Activated CD4-positive, alpha-beta T cell treated with anti-CD3 and anti-CD28 coated beads for 36 hours (primary cell): Measurements from ENCODE around the gene PCDHGA12. TPM values are rescaled to one million over a fixed set of nuclear protein-coding genes. Genes with fewer than 3 reads are reported as not detected.
"Not testable (repeated sequence)": the region's sequence is repeated elsewhere in the genome, so short reads cannot be mapped to it uniquely, and the experiment has no call there.

Experiments used
- ATAC-seq: fragments of 200-7000 bp; cut with Tn5 transposase; one replicate; pipeline ENCODE4 v1.10.0; 2021; ENCODE audit warnings: mild to moderate bottlenecking, moderate library complexity
- CTCF ChIA-PET: fragments of 350-600 bp; sonication (Branson Sonifier 250); formaldehyde crosslinking; loops from one replicate; lab custom pipeline; 2021; ENCODE audit warnings: antibody characterized with exemption; lab: Charles Lee
- POLR2A ChIA-PET: fragments of 350-600 bp; sonication (Branson Sonifier 250); formaldehyde crosslinking; loops from one replicate; lab custom pipeline; 2021; ENCODE audit warnings: antibody characterized with exemption, inconsistent platforms; lab: Charles Lee
- DNase-seq: peaks from one replicate; pipeline ENCODE4 v3.0.0-alpha.2; 2020
- H3K27ac Mint-ChIP-seq: one replicate; pipeline ENCODE4 v1.8.0; 2021; ENCODE audit warnings: mixed read lengths
- H3K27me3 Mint-ChIP-seq: one replicate; pipeline ENCODE4 v1.8.0; 2021; ENCODE audit warnings: mixed read lengths
- H3K36me3 Mint-ChIP-seq: one replicate; pipeline ENCODE4 v1.8.0; 2021; ENCODE audit warnings: low read depth, mixed read lengths
- H3K4me1 Mint-ChIP-seq: one replicate; pipeline ENCODE4 v1.8.0; 2021; ENCODE audit warnings: mixed read lengths
- H3K4me3 Mint-ChIP-seq: one replicate; pipeline ENCODE4 v1.8.0; 2021; ENCODE audit warnings: mild to moderate bottlenecking, moderate library complexity, mixed read lengths
- H3K9me3 Mint-ChIP-seq: one replicate; pipeline ENCODE4 v1.8.0; 2021; ENCODE audit warnings: low read depth, mixed read lengths
- intact Hi-C, 2 experiments: fragments of 100-400 bp; cut with DNase I in 1 of 2; cut with micrococcal nuclease in 1 of 2; formaldehyde crosslinking; loops; one replicate each; pipeline versions ENCODE4 v1.14.2 to v1.15.1; 2022 to 2024; cut with DNase I, micrococcal nuclease
- total RNA-seq, 2 experiments: library from RNA; stranded (reverse); gene quantifications; one replicate each; pipeline ENCODE4 v1.2.3, GENCODE V29; 2021

Gene PCDHGA12
- total RNA-seq, 2 experiments from 2014 or later: 0.07 to 0.09 TPM

DNA sequence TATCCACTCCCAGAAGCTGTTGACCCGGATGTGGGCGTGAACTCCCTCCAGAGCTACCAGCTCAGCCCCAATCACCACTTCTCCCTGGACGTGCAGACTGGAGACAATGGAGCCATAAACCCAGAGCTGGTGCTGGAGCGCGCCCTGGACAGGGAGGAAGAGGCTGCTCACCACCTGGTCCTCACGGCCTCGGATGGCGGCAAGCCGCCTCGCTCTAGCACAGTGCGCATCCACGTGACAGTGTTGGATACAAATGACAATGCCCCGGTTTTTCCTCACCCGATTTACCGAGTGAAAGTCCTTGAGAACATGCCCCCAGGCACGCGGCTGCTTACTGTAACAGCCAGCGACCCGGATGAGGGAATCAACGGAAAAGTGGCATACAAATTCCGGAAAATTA, 37.0 kb upstream of the PCDHGA12 start:
- no peak for DNase-seq
- CTCF ChIA-PET: interaction anchor here (0.7 to 1.3 kb wide), 2 partner anchors 55 to 476 kb away, joined by 3 to 4 read pairs; partner anchors contain the start of gene PCDHGA2
- Mint-ChIP-seq H3K4me1 (no peaks in the 10 kb centered on the region), H3K4me3 (no peak overlapping the region), H3K36me3 (peaks cover 27% of the 10 kb centered on the region), H3K27me3 (peaks cover 58% of the 10 kb centered on the region), H3K9me3 (peaks cover 36% of the 10 kb centered on the region), H3K27ac (no peak overlapping the region)
- intact Hi-C loops: no loop called here
- no peak for ATAC-seq
- POLR2A ChIA-PET: no interaction called here

DNA sequence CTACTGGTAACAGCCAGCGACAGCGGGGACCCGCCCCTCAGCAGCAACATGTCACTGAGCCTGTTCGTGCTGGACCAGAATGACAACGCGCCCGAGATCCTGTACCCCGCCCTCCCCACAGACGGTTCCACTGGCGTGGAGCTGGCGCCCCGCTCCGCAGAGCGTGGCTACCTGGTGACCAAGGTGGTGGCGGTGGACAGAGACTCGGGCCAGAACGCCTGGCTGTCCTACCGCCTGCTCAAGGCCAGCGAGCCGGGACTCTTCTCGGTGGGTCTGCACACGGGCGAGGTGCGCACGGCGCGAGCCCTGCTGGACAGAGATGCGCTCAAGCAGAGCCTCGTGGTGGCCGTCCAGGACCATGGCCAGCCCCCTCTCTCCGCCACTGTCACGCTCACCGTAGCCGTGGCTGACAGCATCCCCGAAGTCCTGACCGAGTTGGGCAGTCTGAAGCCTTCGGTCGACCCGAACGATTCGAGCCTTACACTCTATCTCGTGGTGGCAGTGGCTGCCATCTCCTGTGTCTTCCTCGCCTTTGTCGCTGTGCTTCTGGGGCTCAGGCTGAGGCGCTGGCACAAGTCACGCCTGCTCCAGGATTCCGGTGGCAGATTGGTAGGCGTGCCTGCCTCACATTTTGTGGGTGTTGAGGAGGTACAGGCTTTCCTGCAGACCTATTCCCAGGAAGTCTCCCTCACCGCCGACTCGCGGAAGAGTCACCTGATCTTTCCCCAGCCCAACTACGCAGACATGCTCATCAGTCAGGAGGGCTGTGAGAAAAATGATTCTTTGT, 35.7 kb upstream of the PCDHGA12 start:
- POLR2A ChIA-PET, ATAC-seq, H3K4me1 Mint-ChIP-seq, intact Hi-C loops, DNase-seq, H3K27ac Mint-ChIP-seq, H3K4me3 Mint-ChIP-seq: not testable (repeated sequence)
- Mint-ChIP-seq H3K9me3 (peaks cover 27% of the 10 kb centered on the region), H3K36me3 (peaks cover 28% of the 10 kb centered on the region), H3K27me3 (peaks cover 57% of the 10 kb centered on the region)
- CTCF ChIA-PET: interaction anchor here (1.2 to 1.5 kb wide), 2 partner anchors 163 to 169 kb away, joined by 3 to 5 read pairs; no protein-coding TSS in a partner anchor

- intact Hi-C loops, H3K27ac Mint-ChIP-seq, H3K4me1 Mint-ChIP-seq, POLR2A ChIA-PET: not testable (repeated sequence)
- peaks cover 53% of the 10 kb centered on the region for H3K27me3 Mint-ChIP-seq
- peak within 1 kb of the TSS; percentile 52 for H3K4me3 Mint-ChIP-seq
- H3K36me3 Mint-ChIP-seq: peaks cover 25% of the 10 kb centered on the region
- CTCF ChIA-PET: interaction anchor here (0.6 to 2.6 kb wide), 18 partner anchors 9 to 244 kb away, joined by 3 to 14 read pairs (median 4); partner anchors contain the start of genes PCDHGA10, PCDHGA11, PCDHGA12 and PCDHGB6
- peak; percentile 67 for DNase-seq
- ATAC-seq: peak; percentile 84
- H3K9me3 Mint-ChIP-seq: peaks cover 17% of the 10 kb centered on the region
Measured at GRCh38 chr5:141397756-141398551, 32.4 kb upstream of the PCDHGA12 start, which contains the start of gene PCDHGB5. TSS of gene PCDHGB5 (plus strand) at chr5:141397947. CDS start at chr5:141398128, 181 bp downstream.

DNA sequence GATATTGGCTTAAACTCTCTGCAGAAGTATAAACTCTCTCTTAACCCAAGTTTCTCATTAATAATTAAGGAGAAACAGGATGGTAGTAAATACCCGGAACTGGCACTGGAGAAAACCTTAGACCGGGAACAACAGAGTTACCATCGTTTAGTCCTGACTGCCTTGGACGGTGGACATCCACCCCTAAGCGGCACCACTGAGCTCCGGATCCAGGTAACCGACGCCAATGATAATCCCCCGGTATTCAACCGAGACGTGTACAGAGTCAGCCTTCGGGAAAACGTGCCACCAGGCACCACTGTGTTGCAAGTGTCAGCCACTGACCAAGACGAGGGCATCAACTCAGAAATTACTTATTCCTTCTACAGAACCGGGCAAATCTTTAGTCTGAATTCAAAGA, 31.7 kb upstream of the PCDHGA12 start:
- intact Hi-C loops: no loop called here
- Mint-ChIP-seq H3K36me3 (peaks cover 21% of the 10 kb centered on the region), H3K4me3 (no peak overlapping the region), H3K4me1 (no peaks in the 10 kb centered on the region), H3K27ac (no peak overlapping the region), H3K9me3 (peaks cover 13% of the 10 kb centered on the region), H3K27me3 (peaks cover 54% of the 10 kb centered on the region)
- no peak for DNase-seq
- ATAC-seq: no peak
- POLR2A ChIA-PET: no interaction called here
- CTCF ChIA-PET: interaction anchor here (0.7 to 2.3 kb wide), 5 partner anchors 23 to 243 kb away, joined by 3 to 12 read pairs (median 5); partner anchors contain the start of gene PCDHGA11

GRCh38 chr5:141399555-141400258, 30.6 kb upstream of the PCDHGA12 start:
- DNase-seq: no peak
- CTCF ChIA-PET: interaction anchor here (0.7 to 2.3 kb wide), 6 partner anchors 9 to 158 kb away, joined by 3 to 8 read pairs (median 3); partner anchors contain the start of gene TAF7
- Mint-ChIP-seq H3K4me3 (no peak overlapping the region), H3K36me3 (peaks cover 17% of the 10 kb centered on the region), H3K27ac (no peak overlapping the region), H3K4me1 (no peaks in the 10 kb centered on the region), H3K27me3 (peaks cover 56% of the 10 kb centered on the region), H3K9me3 (peaks cover 6% of the 10 kb centered on the region)
- POLR2A ChIA-PET: no interaction called here
- intact Hi-C loops: loop anchor here in 1 of 2 experiments (10.0 kb wide), 1 partner anchor 525 kb away; the partner anchor contains the start of gene PCDHA12
- no peak for ATAC-seq

GRCh38 chr5:141402553-141403243, 27.6 kb upstream of the PCDHGA12 start, which contains the start of gene PCDHGA9:
TSS of gene PCDHGA9 (plus strand) at chr5:141402778. CDS start at chr5:141402953, 175 bp downstream.
- H3K27me3 Mint-ChIP-seq: peaks cover 56% of the 10 kb centered on the region
- POLR2A ChIA-PET: no interaction called here
- H3K9me3 Mint-ChIP-seq: peaks cover 10% of the 10 kb centered on the region
- ATAC-seq (no peak), DNase-seq (peak; percentile 46)
- intact Hi-C loops: loop anchor here in 1 of 2 experiments (10.0 kb wide), 1 partner anchor 528 kb away; the partner anchor contains the start of gene PCDHA12
- CTCF ChIA-PET: interaction anchor here (0.6 to 1.5 kb wide), 12 partner anchors 10 to 956 kb away, joined by 3 to 15 read pairs (median 4); partner anchors contain the start of genes PCDHGA10, PCDHGA11 and PCDHGB7
- H3K4me1 Mint-ChIP-seq: no peaks in the 10 kb centered on the region
- no peak within 1 kb of the TSS for H3K27ac Mint-ChIP-seq
- H3K4me3 Mint-ChIP-seq: no peak within 1 kb of the TSS
- peaks cover 11% of the 10 kb centered on the region for H3K36me3 Mint-ChIP-seq

DNA sequence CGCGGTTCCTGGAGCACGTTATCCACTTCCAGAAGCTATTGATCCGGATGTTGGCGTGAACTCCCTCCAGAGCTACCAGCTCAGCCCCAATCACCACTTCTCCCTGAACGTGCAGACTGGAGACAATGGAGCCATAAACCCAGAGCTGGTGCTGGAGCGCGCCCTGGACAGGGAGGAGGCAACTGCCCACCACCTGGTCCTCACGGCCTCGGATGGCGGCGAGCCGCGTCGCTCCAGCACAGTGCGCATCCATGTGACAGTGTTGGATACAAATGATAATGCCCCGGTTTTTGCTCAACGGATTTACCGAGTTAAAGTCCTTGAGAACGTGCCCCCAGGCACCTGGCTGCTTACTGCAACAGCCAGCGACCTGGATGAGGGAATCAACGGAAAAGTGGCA, 26.9 kb upstream of the PCDHGA12 start:
- ATAC-seq (no peak), DNase-seq (no peak)
- ChIA-PET POLR2A (no interaction called here), CTCF (interaction anchor here (0.6 to 1.5 kb wide), 12 partner anchors 10 to 207 kb away, joined by 3 to 15 read pairs (median 4); partner anchors contain the start of genes PCDHGA10, PCDHGA11 and PCDHGB7)
- H3K4me1 Mint-ChIP-seq: no peaks in the 10 kb centered on the region
- H3K4me3 Mint-ChIP-seq: no peak overlapping the region
- H3K36me3 Mint-ChIP-seq: peaks cover 13% of the 10 kb centered on the region
- intact Hi-C loops: loop anchor here in 1 of 2 experiments (10.0 kb wide), 1 partner anchor 529 kb away; the partner anchor contains the start of gene PCDHA12
- no peak overlapping the region for H3K27ac Mint-ChIP-seq
- peaks cover 12% of the 10 kb centered on the region for H3K9me3 Mint-ChIP-seq
- peaks cover 62% of the 10 kb centered on the region for H3K27me3 Mint-ChIP-seq

DNA sequence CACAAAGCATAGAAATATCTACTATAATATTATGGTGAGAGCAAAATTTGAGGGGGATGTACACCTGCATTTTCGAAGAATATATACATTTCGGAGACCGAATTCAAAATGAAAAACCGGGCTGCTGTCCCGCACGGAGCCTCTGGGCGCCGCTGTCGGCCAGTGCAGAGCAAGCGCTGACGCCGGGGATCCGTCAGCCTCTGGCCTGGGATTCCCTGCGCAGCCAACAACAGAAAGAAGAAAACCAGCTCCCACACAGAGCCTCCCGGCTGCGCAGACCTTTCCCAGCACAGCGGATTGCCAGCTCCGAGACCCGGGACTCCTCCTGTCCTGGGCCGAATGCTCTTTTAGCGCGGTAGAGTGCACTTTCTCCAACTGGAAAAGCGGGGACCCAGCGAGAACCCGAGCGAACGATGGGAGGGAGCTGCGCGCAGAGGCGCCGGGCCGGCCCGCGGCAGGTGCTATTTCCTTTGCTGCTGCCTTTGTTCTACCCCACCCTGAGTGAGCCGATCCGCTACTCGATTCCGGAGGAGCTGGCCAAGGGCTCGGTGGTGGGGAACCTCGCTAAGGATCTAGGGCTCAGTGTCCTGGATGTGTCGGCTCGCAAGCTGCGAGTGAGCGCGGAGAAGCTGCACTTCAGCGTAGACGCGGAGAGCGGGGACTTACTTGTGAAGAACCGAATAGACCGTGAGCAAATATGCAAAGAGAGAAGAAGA, 22.4 kb upstream of the PCDHGA12 start, which contains the start of gene PCDHGB6:
PCDHGB6 (plus strand) TSS at position 232 of the 716 bp plus-strand sequence; CDS start at position 414, 182 bp downstream.
- peaks cover 16% of the 10 kb centered on the region for H3K36me3 Mint-ChIP-seq
- H3K4me1 Mint-ChIP-seq, POLR2A ChIA-PET, H3K27ac Mint-ChIP-seq: not testable (repeated sequence)
- H3K27me3 Mint-ChIP-seq: peaks cover 60% of the 10 kb centered on the region
- H3K9me3 Mint-ChIP-seq: peaks cover 19% of the 10 kb centered on the region
- ATAC-seq (peak; percentile 80), DNase-seq (peak; percentile 74)
- CTCF ChIA-PET: interaction anchor here (1.0 to 3.9 kb wide), 17 partner anchors 9 to 226 kb away, joined by 3 to 23 read pairs (median 4); partner anchors contain the start of genes DIAPH1, PCDHGA1, PCDHGA11 and PCDHGA12
- H3K4me3 Mint-ChIP-seq: peak within 1 kb of the TSS; percentile 48
- intact Hi-C loops: loop anchor here (5.0 to 10.0 kb wide), 2 partner anchors 36 to 533 kb away; partner anchors contain the start of genes PCDHGA6 (in 2 of the 2), PCDHGB3 (in 2 of the 2) and PCDHA12 (in 1 of the 2)

GRCh38 chr5:141409598-141410306, 20.6 kb upstream of the PCDHGA12 start:
- Mint-ChIP-seq H3K27ac (no peak overlapping the region), H3K4me1 (peaks cover 8% of the 10 kb centered on the region), H3K27me3 (peaks cover 63% of the 10 kb centered on the region), H3K4me3 (no peak overlapping the region), H3K9me3 (peaks cover 19% of the 10 kb centered on the region), H3K36me3 (peaks cover 16% of the 10 kb centered on the region)
- DNase-seq (no peak), ATAC-seq (no peak)
- ChIA-PET POLR2A (no interaction called here), CTCF (interaction anchor here (0.7 kb wide), 1 partner anchor 71 kb away, joined by 3 read pairs; no protein-coding TSS in a partner anchor)
- intact Hi-C loops: loop anchor here (5.0 to 10.0 kb wide), 2 partner anchors 37 to 535 kb away; partner anchors contain the start of genes PCDHGA6 (in 2 of the 2), PCDHGB3 (in 2 of the 2) and PCDHA12 (in 1 of the 2)
